Measurements from ENCODE around the gene MXD3.
"Not testable (repeated sequence)": the region's sequence is repeated elsewhere in the genome, so short reads cannot be mapped to it uniquely, and the experiment has no call there.

The MXD3 gene

GRCh38 chr5:177319913-177320588 is 8.4 kb upstream of the MXD3 start:
- no peak for DNase-seq (ENCODE audit: low spot score)

GRCh38 chr5:177317959-177318377 is 6.3 kb upstream of the MXD3 start:
- peak; percentile 83 for DNase-seq (ENCODE audit: low spot score)

GRCh38 chr5:177316005-177316404 is 4.3 kb upstream of the MXD3 start:
- DNase-seq (ENCODE audit: low spot score), result no peak

DNA sequence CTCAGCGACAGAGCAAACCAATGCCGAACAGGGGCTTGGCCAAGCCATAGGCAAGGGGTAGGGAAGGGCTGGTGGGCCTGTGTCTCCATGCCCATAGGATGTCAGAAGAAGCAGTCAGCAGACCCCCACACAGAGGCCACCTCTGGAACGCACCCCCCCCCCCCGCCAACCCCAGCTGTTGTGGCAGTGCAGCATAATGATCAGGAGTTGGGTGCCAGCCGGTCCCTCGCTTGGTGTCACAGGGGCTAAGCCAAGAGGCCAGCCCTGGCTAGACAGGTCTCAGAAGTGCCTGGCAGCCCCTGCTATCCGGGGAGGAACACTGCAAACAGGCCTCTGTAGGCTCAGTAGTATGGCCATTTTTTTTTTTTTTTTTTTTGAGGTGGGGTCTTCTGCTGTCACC is 3.7 kb upstream of the MXD3 start:
- no peak for DNase-seq (ENCODE audit: low spot score)

DNA sequence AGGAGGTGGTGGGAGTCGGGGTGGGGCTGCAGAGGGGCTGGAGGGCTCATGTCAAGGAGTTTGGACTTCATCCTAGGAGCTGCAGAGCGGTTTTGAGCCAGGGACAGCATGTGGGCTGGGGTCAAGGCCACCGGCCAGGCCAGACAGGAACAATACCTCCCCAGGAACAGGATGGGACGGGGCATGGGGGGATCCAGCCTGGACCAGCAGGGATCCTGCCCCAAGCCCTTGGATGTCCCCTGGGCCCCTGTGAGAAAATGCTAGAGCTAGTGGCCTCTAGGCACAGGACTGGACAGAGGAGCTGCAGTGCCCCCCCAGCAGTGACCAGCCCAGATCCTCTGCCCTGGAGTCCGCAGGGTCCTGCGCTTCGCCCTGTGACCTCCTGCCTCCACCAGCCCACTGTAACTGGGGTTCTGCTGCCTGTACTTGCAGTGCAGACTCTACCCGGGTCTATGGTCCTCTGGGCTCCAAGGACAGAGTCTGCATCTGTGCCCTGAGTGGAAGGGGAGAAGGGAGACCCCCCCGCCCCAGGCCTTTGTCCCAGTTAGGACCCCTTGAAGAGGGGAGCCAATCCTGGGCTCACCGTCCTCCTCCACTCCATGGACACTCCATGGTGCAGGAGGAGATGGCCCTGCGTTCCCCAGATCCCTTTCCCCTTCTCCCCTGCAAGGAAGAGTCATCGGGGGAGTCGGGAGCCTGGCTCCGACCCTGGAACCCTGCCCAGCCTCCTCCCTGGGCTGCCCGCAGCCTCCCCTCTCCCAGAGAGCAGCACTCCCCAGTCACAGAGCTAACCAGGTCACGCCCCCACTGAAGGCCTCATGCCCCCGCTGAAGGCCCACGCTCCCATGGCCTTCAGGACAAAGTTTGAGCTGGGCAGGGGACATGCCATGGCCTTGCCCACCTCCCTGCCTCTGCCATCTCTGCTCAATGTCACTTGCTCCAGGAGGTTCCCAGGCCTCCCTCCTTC is 3.0 kb upstream of the MXD3 start:
- no peak for DNase-seq (ENCODE audit: low spot score)

DNA sequence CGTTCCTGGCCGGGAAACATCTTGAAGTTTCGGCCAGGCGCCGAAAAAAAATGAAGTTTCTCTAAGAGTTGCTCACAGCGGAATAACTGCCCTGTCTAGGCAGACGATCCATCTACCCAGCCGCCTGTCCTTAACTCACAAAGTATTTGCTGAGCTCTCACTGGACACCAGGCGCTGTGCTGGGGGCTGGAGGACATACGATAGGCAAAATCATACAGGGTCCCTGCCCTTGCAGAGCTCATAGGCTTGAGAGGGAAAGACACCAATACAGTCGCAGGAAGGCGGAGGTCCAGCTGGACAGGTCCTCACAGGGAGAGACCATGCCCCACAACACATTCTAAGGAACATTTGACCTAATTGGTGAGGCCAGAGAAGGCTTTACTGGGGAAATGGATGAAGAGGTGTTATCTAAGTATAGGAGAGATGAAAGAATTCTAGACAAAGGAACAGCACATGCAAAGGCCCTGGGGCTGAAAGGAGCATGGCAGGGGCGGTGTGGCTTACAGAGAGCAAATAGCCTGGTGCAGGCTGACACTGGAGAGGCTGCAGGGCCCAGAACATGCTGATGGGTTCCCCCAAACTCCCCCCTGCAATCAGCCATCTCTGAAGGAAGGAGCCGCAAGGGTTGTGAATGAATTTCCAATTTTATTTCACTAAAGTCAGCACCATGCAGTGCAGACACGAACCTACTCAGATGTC is 2.0 kb upstream of the MXD3 start:
- DNase-seq (ENCODE audit: low spot score), result no peak

DNA sequence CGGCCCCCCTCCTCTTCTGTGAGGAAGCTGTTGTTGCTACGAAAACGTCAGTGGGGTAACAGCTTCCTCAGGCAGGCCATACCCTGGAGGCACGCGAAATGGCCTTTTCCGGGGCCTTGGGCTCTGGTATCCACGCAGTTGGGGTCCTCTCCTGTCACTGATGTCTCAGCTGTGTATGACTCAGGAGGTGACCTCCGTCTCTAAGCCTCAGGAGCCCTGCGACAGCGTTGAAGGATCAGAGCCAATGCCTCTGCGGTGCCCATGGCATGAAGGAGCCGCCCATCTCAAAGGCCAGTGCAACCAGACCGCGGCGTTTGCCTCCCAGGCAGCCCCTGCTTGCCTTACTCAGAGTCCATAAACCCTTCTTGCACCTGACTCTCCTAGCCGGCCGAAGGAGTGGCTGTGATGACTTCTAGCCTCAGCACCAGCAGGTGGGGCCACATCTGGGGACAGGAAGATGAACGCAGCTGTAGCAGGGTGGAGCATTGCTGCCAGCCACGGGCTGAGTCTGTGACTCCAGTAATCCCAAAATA is 1.0 kb upstream of the MXD3 start:
- no peak for DNase-seq (ENCODE audit: low spot score)

- DNase-seq (ENCODE audit: low spot score), result no peak
These were observed 341 bp downstream of the MXD3 start for GRCh38 chr5:177311392-177311722.

- peak; percentile 26 for DNase-seq (ENCODE audit: low spot score)
These were observed 824 bp downstream of the MXD3 start for GRCh38 chr5:177310757-177311391.

- DNase-seq (ENCODE audit: low spot score), result no peak
These were observed 1.4 kb downstream of the MXD3 start for GRCh38 chr5:177310332-177310731.

DNA sequence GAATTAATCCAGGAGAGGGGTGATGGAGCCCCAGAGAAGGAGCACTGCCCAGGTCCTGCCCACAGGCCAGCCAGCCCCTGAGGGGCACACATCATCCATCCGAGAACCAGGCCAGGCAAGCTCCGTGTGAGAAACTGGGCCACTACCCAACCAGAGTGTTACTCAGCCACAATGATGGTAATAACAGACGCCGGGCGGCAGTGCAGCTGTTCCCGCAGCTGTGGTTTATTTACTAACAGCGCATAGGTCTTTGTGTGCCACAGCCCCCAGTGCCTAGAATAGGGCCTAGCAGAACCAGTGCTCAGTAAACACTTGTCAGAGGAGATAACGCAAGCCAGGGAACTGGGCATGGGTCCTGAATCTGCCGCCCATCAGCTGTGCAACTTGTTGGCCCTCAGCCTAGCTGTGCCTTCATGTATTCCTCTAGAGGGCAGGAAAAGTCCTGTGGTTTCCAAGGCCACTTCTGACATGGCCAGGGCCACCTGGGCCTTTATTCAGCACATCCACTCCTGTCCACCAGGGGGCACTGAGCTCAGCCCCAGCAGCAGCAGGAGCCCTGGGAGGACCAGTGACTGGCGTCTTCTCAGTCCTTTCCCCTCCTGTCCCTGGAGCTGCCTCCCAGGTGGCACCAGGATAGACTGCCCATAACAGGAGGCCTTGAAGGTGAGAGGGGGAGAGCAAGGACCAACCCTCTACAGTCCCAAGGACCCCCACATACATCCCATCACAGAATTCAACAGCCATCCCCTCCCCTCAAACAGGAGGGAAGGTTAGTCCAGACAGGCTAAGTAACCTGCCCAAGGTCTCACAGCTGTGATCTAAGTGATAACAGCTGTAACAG is 2.1 kb downstream of the MXD3 start:
- DNase-seq (ENCODE audit: low spot score), result peak; percentile 78

- DNase-seq (ENCODE audit: low spot score), result no peak
These were observed 3.0 kb downstream of the MXD3 start for GRCh38 chr5:177308740-177309139.

GRCh38 chr5:177307544-177308363 is 3.9 kb downstream of the MXD3 start:
- DNase-seq (ENCODE audit: low spot score), result no peak

DNA sequence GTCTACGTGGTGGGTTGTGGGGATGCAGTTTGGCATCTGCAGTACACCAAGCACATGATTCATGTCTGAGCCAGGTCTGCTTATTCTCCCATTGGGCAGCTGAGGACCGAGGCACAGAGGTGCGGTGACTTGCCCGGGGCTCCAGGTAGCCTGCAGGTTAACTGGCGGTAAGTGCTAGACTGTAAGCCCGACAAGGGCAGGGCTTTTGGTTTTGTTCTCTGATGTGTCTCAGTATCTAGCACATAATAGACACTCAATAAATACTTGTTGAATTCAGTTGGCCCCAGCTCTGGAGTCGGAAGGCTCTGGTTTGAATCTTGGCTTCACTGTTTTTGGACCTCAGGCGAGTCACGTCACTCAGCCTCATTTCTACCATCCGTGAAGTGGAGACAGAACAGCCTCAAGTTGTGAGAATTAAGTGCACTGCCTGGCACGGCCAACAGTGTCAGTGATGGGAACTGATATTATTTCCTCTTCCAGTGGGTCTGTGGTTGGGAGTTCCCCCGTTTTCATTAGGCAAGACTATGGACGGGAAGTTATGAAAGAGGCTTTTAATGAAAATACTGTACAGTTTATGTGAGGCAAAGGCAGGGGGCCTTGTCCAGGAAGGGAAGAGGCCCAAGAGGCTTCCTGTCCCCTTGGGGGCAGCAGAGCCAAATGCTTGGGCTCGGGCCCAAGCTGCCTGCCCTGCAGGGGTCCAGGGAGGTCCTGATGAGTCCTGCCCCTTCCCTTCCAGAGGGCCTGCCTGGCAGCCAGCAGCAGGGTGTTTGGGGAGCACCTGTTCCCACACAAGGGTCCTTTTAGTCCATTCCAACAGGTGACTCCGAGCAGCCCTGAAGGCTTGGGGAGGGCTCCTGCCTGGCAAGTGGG is 4.8 kb downstream of the MXD3 start:
- peak; percentile 34 for DNase-seq (ENCODE audit: low spot score)

- not testable (repeated sequence) for DNase-seq (ENCODE audit: low spot score)
These were observed 5.5 kb downstream of the MXD3 start for GRCh38 chr5:177306103-177306640.

DNA sequence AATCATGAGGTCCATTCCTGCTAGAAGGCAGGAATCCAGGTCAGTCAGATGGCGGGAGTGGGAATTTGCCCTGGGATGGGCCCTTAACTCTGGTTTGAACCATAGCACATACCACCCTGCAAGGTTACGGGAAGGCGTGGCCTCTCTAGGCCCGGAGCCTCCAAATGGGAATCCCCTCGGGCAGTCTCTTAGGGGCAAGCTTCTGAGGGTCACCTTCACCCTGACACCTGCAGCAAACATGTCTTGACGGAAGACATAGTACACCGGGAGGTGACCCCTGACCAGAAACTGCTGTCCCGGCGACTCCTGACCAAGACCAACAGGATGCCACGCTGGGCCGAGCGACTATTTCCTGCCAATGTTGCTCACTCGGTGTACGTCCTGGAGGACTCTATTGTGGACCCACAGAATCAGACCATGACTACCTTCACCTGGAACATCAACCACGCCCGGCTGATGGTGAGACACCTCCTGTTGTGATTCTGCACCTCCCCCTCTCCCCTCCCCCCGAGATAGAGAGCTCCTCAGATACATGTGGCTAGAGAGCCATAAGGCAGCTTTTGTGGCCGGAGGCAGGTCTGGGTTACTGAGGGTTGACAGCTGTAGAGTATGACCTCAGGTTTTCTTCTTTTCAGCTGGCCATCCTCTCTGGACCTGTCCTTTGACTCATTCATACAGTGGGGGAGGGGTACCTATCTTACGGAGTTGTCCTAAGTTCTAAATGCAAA is 7.1 kb downstream of the MXD3 start:
- DNase-seq (ENCODE audit: low spot score), result peak; percentile 32

DNA sequence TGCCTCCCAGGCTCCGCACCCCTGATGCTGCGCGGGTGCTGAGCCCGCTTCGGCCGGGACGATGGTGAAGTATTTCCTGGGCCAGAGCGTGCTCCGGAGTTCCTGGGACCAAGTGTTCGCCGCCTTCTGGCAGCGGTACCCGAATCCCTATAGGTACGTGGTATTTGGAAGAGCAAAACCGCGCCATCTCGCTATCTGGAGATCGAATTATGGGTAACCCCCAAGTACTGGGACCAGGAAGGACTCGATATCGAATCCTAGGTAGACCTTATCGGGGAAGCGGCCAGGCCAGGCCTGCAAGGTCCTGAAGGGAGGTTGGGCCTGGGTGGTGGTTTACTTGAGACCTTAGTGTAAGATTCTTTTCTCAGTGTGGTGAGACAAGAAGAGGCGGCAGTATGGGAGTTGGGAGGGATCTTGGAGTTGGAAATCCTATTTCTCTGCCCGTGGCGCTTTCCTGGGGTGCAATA is 7.7 kb downstream of the MXD3 start:
- peak; percentile 10 for DNase-seq (ENCODE audit: low spot score)

Measured in CD4-positive, alpha-beta T cell treated with Interleukin-2 at 100 ng/mL for 4 hours (primary cell).